ENCODE results near the gene ZNF74.
"Not testable (repeated sequence)": the region's sequence is repeated elsewhere in the genome, so short reads cannot be mapped to it uniquely, and the experiment has no call there.

The ZNF74 gene

GRCh38 chr22:20404881-20405280 lies 10.9 kb downstream of the ZNF74 start:
- DNase-seq (ENCODE audit: extremely low read depth, low read depth): no peak
- no peak overlapping the region for H3K4me3 ChIP-seq (replicated peaks; ENCODE audit: low read depth, low read length)
- no peak for TF ChIP-seq CTCF (IDR thresholded peaks at IDR 0.05; ENCODE audit: low read depth, low read length, missing control alignments)

GRCh38 chr22:20405291-20405930 lies 11.5 kb downstream of the ZNF74 start:
- TF ChIP-seq CTCF (IDR thresholded peaks at IDR 0.05; ENCODE audit: low read depth, low read length, missing control alignments): no peak
- DNase-seq (ENCODE audit: extremely low read depth, low read depth): no peak
- no peak overlapping the region for H3K4me3 ChIP-seq (replicated peaks; ENCODE audit: low read depth, low read length)

- no peak overlapping the region for H3K4me3 ChIP-seq (replicated peaks; ENCODE audit: low read depth, low read length)
- no peak for DNase-seq (ENCODE audit: extremely low read depth, low read depth)
- TF ChIP-seq CTCF (IDR thresholded peaks at IDR 0.05; ENCODE audit: low read depth, low read length, missing control alignments): no peak
These were observed 12.2 kb downstream of the ZNF74 start for GRCh38 chr22:20405931-20406685.

- TF ChIP-seq CTCF (IDR thresholded peaks at IDR 0.05; ENCODE audit: low read depth, low read length, missing control alignments): no peak
- H3K4me3 ChIP-seq (replicated peaks; ENCODE audit: low read depth, low read length): no peak overlapping the region
- no peak for DNase-seq (ENCODE audit: extremely low read depth, low read depth)
These were observed 12.9 kb downstream of the ZNF74 start for GRCh38 chr22:20406686-20407408.

- TF ChIP-seq CTCF (IDR thresholded peaks at IDR 0.05; ENCODE audit: low read depth, low read length, missing control alignments): no peak
- no peak overlapping the region for H3K4me3 ChIP-seq (replicated peaks; ENCODE audit: low read depth, low read length)
- no peak for DNase-seq (ENCODE audit: extremely low read depth, low read depth)
These were observed 13.9 kb downstream of the ZNF74 start for GRCh38 chr22:20407829-20408228.

GRCh38 chr22:20408891-20409290 lies 14.9 kb downstream of the ZNF74 start:
- no peak for TF ChIP-seq CTCF (IDR thresholded peaks at IDR 0.05; ENCODE audit: low read depth, low read length, missing control alignments)
- DNase-seq (ENCODE audit: extremely low read depth, low read depth): no peak
- no peak overlapping the region for H3K4me3 ChIP-seq (replicated peaks; ENCODE audit: low read depth, low read length)

- not testable (repeated sequence) for DNase-seq (ENCODE audit: extremely low read depth, low read depth); H3K4me3 ChIP-seq (replicated peaks; ENCODE audit: low read depth, low read length)
These were observed 15.4 kb downstream of the ZNF74 start for GRCh38 chr22:20409385-20409784.
